CD8-positive, alpha-beta memory T cell (primary cell): ENCODE results near the gene RPL10. TPM values are rescaled to one million over a fixed set of nuclear protein-coding genes. Genes with fewer than 3 reads are reported as not detected.
A peak's percentile ranks its signal among the peaks of the same experiment; 100 is the strongest.

Experiments used
- CTCF ChIA-PET: fragments of 350-600 bp; sonication (Branson Sonifier 250); formaldehyde crosslinking; loops from one replicate; lab custom pipeline; 2021; ENCODE audit warnings: antibody characterized with exemption; lab: Charles Lee
- POLR2A ChIA-PET: fragments of 350-600 bp; sonication (Branson Sonifier 250); formaldehyde crosslinking; loops from one replicate; lab custom pipeline; 2021; ENCODE audit warnings: antibody characterized with exemption; lab: Charles Lee
- DNase-seq, 5 donors: peaks; one replicate each; pipeline versions ENCODE4 v3.0.0 to v3.0.0-alpha.2; 2020 to 2022; ENCODE audit warnings: mixed read lengths in 1 of 5
- H3K27ac ChIP-seq: one replicate; pipeline ENCODE4 v1.7.0; 2013; ENCODE audit warnings: low read depth, mild to moderate bottlenecking, low read length, moderate library complexity
- H3K27me3 ChIP-seq: 2 replicates; pipeline ENCODE4 v1.7.0; 2013; ENCODE audit warnings: low read length, mild to moderate bottlenecking; ENCODE audit not compliant: insufficient read depth, poor library complexity, severe bottlenecking
- H3K36me3 ChIP-seq: 2 replicates; pipeline ENCODE4 v1.7.0; 2013; ENCODE audit warnings: mild to moderate bottlenecking, low read length, moderate library complexity; ENCODE audit not compliant: insufficient read depth
- H3K4me1 ChIP-seq: 2 replicates; pipeline ENCODE4 v1.7.0; 2013; ENCODE audit warnings: mild to moderate bottlenecking, low read length, moderate library complexity; ENCODE audit not compliant: insufficient read depth
- H3K4me3 ChIP-seq: 2 replicates; pipeline ENCODE4 v1.7.0; 2013; ENCODE audit warnings: mild to moderate bottlenecking, low read length
- H3K9me3 ChIP-seq: 2 replicates; pipeline ENCODE4 v1.7.0; 2013; ENCODE audit warnings: mild to moderate bottlenecking, low read length
- H3K27ac Mint-ChIP-seq, 8 donors: one replicate each; pipeline ENCODE4 v1.8.0; 2020 to 2021; ENCODE audit warnings: mixed read lengths in 8 of 8, mild to moderate bottlenecking in 6 of 8, inconsistent platforms in 3 of 8, moderate library complexity in 3 of 8
- H3K27me3 Mint-ChIP-seq, 2 donors: one replicate each; pipeline ENCODE4 v1.8.0; 2020 to 2021; ENCODE audit warnings: mixed read lengths in 2 of 2, mild to moderate bottlenecking in 1 of 2, moderate library complexity in 1 of 2
- H3K36me3 Mint-ChIP-seq, 3 donors: one replicate each; pipeline ENCODE4 v1.8.0; 2020 to 2021; ENCODE audit warnings: mixed read lengths in 3 of 3, inconsistent platforms in 1 of 3, mild to moderate bottlenecking in 1 of 3
- H3K4me1 Mint-ChIP-seq, 3 donors: one replicate each; pipeline ENCODE4 v1.8.0; 2020 to 2021; ENCODE audit warnings: mixed read lengths in 3 of 3, inconsistent platforms in 1 of 3, mild to moderate bottlenecking in 1 of 3
- H3K4me3 Mint-ChIP-seq, 7 donors: one replicate each; pipeline ENCODE4 v1.8.0; 2020 to 2021; ENCODE audit warnings: mixed read lengths in 7 of 7, mild to moderate bottlenecking in 6 of 7, moderate library complexity in 4 of 7, inconsistent platforms in 2 of 7
- H3K9me3 Mint-ChIP-seq, 5 donors: one replicate each; pipeline ENCODE4 v1.8.0; 2020 to 2022; ENCODE audit warnings: mixed read lengths in 5 of 5, mild to moderate bottlenecking in 3 of 5, moderate library complexity in 2 of 5, inconsistent platforms in 1 of 5
- polyA plus RNA-seq: library from polyadenylated mRNA; unstranded; fragments of 300-500 nt; fragmentation: Illumina TruSeq; gene quantifications from one replicate; pipeline ENCODE4 v1.2.3, GENCODE V29; 2021
- total RNA-seq, 2 experiments: library from RNA; stranded (reverse); gene quantifications; one replicate each; pipeline ENCODE4 v1.2.3, GENCODE V29; 2021

Gene RPL10
- total and polyA plus RNA-seq, 3 experiments from 2014 or later = 3,198 to 4,855 (median 3,218) TPM

DNA sequence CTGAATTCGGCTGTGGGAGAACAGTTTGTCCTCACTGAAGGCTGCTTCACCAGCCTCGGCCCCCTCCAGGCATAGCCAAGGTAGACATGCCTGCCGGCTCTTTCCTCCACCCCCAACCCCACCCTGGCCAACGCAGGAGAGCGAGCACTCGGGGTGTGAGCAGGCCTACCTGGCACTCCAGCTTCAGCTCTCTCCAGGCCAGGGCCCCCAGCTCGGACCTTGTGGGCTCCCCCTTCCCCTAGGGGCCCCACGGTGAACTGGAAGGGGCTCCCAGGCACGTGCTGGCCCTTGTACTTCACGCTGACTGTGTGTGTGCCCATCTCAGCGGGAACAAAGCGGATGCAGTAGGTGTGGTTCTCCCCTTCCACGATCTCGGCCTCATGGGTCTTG, 46.2 kb upstream of the RPL10 start:
- Mint-ChIP-seq H3K9me3 (peaks cover 0 to 2% (median 0%) of the 10 kb centered on the region in 5 donors), H3K27ac (peak overlapping the region; percentile 82 to 100 (median 96)), H3K4me1 (peaks cover 63 to 83% (median 68%) of the 10 kb centered on the region in 3 donors), H3K27me3 (peaks cover 0 to 2% of the 10 kb centered on the region in 2 donors), H3K36me3 (peaks cover 0 to 83% (median 0%) of the 10 kb centered on the region in 3 donors), H3K4me3 (peak overlapping the region in 6 of 7 donors; percentile 45 to 77 (median 66))
- Histone ChIP-seq H3K27ac (peak overlapping the region; percentile 47), H3K27me3 (no peaks in the 10 kb centered on the region), H3K9me3 (no peaks in the 10 kb centered on the region), H3K4me3 (no peak overlapping the region), H3K36me3 (peaks cover 38% of the 10 kb centered on the region), H3K4me1 (peaks cover 76% of the 10 kb centered on the region)
- ChIA-PET POLR2A (interaction anchor here (1.3 kb wide), 2 partner anchors 16 to 17 kb away, joined by 3 to 5 read pairs; no protein-coding TSS in a partner anchor), CTCF (no interaction called here)
- peak in 1 of 5 donors; percentile 8 for DNase-seq

DNA sequence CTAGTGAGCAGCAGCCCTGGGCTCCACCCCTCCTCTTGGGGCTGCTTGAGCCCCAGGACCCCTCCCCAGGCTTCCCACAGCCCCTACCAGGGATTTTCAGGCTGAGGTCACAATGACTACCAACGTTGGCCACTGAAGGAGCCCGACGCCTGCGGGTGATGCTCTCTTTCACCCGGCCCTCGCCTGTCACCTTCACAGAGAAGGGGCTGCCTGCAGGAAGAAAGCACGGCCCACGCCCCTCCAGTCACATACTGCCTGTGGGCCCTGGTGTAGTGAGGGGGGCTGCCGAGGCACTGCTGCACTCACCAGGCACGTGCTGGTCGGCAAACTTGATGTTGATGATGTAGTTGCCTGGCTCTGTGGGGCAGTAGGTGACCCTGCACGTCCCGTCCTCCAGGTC, 45.7 kb upstream of the RPL10 start:
- peak in 1 of 5 donors; percentile 46 for DNase-seq
- Histone ChIP-seq H3K36me3 (peaks cover 41% of the 10 kb centered on the region), H3K4me3 (no peak overlapping the region), H3K27me3 (no peaks in the 10 kb centered on the region), H3K27ac (no peak overlapping the region), H3K9me3 (no peaks in the 10 kb centered on the region), H3K4me1 (peaks cover 76% of the 10 kb centered on the region)
- peak overlapping the region; percentile 29 to 100 (median 96) for H3K27ac Mint-ChIP-seq
- ChIA-PET POLR2A (interaction anchor here (1.3 kb wide), 2 partner anchors 15 to 17 kb away, joined by 3 to 5 read pairs; no protein-coding TSS in a partner anchor), CTCF (no interaction called here)
- H3K4me1 Mint-ChIP-seq = peaks cover 59 to 81% (median 66%) of the 10 kb centered on the region in 3 donors
- peak overlapping the region in 4 of 7 donors; percentile 16 to 75 (median 42) for H3K4me3 Mint-ChIP-seq
- peaks cover 0 to under 1% of the 10 kb centered on the region in 2 donors for H3K27me3 Mint-ChIP-seq
- peaks cover 0 to 2% (median 0%) of the 10 kb centered on the region in 5 donors for H3K9me3 Mint-ChIP-seq
- peaks cover 0 to 82% (median 0%) of the 10 kb centered on the region in 3 donors for H3K36me3 Mint-ChIP-seq

DNA sequence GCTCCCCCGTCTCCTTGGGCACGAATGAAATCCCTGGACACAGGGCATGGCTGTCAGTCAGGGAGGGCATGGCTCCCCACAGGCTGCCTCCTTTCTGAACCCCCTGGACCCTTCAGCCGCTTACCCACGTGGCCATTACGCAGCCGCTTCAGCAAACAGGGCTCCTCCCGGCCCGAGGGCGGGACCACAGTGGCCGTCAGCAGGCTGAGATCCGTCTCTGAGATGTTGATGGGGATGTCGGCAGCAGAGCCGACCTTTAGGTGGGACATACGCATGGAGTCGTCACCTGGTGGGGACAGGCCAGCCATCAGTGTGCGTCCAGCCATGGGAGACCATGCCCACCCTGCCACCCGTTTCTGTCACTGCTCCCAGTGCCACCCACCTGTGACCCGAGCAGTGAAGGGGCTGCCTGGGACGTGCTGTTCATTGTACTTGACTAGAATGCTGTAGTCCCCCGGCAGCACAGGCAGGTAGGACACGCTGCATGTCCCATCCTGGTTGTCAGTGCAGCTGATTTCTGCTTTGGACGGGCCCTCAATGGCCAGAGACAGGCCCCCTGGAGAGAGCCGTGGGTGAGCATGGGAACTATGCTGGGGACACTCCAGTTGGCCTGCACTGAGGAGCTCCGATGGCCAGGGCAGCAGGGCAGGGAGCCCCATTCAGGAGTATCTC, 44.9 kb upstream of the RPL10 start:
- Mint-ChIP-seq H3K9me3 (peaks cover 0 to 2% (median 0%) of the 10 kb centered on the region in 5 donors), H3K27me3 (no peaks in the 10 kb centered on the region), H3K4me3 (peak overlapping the region in 2 of 7 donors; percentile 15 to 16), H3K36me3 (peaks cover 0 to 85% (median 0%) of the 10 kb centered on the region in 3 donors), H3K27ac (peak overlapping the region in 4 of 8 donors; percentile 46 to 98 (median 74)), H3K4me1 (peaks cover 52 to 80% (median 64%) of the 10 kb centered on the region in 3 donors)
- Histone ChIP-seq H3K4me1 (peaks cover 79% of the 10 kb centered on the region), H3K9me3 (no peaks in the 10 kb centered on the region), H3K4me3 (no peak overlapping the region), H3K27me3 (no peaks in the 10 kb centered on the region), H3K36me3 (peaks cover 49% of the 10 kb centered on the region), H3K27ac (no peak overlapping the region)
- ChIA-PET POLR2A (interaction anchor here (1.1 to 1.5 kb wide), 2 partner anchors 10 to 15 kb away, joined by 3 to 5 read pairs; no protein-coding TSS in a partner anchor), CTCF (interaction anchor here (1.0 kb wide), 1 partner anchor 9 kb away, joined by 3 read pairs; no protein-coding TSS in a partner anchor)
- DNase-seq = peak in 1 of 5 donors; percentile 0

DNA sequence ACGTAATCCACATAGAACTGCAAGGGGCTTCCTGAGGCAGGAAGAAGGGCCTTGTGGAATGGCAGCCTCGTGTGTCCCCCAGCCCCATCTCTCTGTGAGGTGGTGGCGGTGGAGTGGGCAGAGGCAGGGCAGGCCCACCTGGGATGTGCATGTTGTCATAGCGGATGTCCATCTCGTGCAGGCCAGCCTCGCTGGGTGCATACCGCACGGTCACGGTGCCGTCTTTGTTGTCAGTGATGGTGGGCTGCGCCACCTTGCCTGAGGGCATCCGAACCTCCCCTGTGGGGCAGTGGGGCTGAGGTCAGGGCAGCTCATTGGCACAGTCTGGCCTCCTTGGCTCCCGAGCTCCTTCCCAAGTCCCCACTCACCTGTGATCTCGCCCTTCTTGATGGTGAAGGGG, 44.2 kb upstream of the RPL10 start:
- CTCF ChIA-PET = interaction anchor here (1.0 kb wide), 1 partner anchor 8 kb away, joined by 3 read pairs; no protein-coding TSS in a partner anchor
- H3K27ac ChIP-seq = no peak overlapping the region
- H3K4me1 Mint-ChIP-seq = peaks cover 47 to 81% (median 65%) of the 10 kb centered on the region in 3 donors

DNA sequence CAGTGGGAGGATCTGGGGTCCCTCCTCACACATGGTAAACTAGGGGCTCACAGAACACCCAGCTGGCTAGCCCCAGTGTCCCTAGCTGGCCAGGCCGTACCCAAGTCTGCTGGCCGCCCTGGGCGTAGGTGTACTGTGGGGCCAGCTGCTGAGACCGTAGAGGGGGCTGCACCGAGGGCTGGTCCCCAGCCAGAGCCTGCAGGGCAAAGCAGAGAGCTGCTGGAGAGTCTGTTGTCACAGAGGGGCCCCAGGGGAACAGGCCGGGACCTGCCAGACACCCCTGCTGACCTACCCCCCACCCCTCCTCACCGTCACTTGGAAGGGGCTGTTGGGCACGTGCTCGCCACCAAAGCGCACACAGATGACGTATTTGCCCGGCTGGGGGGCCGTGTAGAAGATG, 43.7 kb upstream of the RPL10 start:
- Histone ChIP-seq H3K36me3 (peaks cover 52% of the 10 kb centered on the region), H3K4me1 (peaks cover 82% of the 10 kb centered on the region), H3K27me3 (no peaks in the 10 kb centered on the region), H3K9me3 (no peaks in the 10 kb centered on the region), H3K4me3 (no peak overlapping the region), H3K27ac (no peak overlapping the region)
- ChIA-PET POLR2A (interaction anchor here (1.1 to 1.6 kb wide), 3 partner anchors 8 to 17 kb away, joined by 4 to 5 read pairs (median 4); no protein-coding TSS in a partner anchor), CTCF (no interaction called here)
- Mint-ChIP-seq H3K27me3 (no peaks in the 10 kb centered on the region), H3K36me3 (peaks cover 0 to 83% (median 4%) of the 10 kb centered on the region in 3 donors), H3K27ac (peak overlapping the region in 5 of 8 donors; percentile 36 to 98 (median 51)), H3K9me3 (no peaks in the 10 kb centered on the region), H3K4me1 (peaks cover 42 to 77% (median 60%) of the 10 kb centered on the region in 3 donors), H3K4me3 (peak overlapping the region in 2 of 7 donors; percentile 27 to 34)
- DNase-seq = peak in 1 of 5 donors; percentile 0

More for the DNA sequence above, 44.2 kb upstream of the RPL10 start:
- no peak overlapping the region for H3K4me3 ChIP-seq
- POLR2A ChIA-PET = interaction anchor here (1.1 to 1.6 kb wide), 3 partner anchors 9 to 14 kb away, joined by 3 to 5 read pairs (median 4); no protein-coding TSS in a partner anchor
- Mint-ChIP-seq H3K9me3 (peaks cover 0 to under 1% (median 0%) of the 10 kb centered on the region in 5 donors), H3K27me3 (no peaks in the 10 kb centered on the region), H3K36me3 (peaks cover 0 to 87% (median 4%) of the 10 kb centered on the region in 3 donors), H3K4me3 (peak overlapping the region in 2 of 7 donors; percentile 15 to 37), H3K27ac (peak overlapping the region in 4 of 8 donors; percentile 15 to 98 (median 74))
- H3K4me1 ChIP-seq = peaks cover 82% of the 10 kb centered on the region
- no peaks in the 10 kb centered on the region for H3K9me3 ChIP-seq
- DNase-seq = peak in 1 of 5 donors; percentile 47
- no peaks in the 10 kb centered on the region for H3K27me3 ChIP-seq
- H3K36me3 ChIP-seq = peaks cover 54% of the 10 kb centered on the region

DNA sequence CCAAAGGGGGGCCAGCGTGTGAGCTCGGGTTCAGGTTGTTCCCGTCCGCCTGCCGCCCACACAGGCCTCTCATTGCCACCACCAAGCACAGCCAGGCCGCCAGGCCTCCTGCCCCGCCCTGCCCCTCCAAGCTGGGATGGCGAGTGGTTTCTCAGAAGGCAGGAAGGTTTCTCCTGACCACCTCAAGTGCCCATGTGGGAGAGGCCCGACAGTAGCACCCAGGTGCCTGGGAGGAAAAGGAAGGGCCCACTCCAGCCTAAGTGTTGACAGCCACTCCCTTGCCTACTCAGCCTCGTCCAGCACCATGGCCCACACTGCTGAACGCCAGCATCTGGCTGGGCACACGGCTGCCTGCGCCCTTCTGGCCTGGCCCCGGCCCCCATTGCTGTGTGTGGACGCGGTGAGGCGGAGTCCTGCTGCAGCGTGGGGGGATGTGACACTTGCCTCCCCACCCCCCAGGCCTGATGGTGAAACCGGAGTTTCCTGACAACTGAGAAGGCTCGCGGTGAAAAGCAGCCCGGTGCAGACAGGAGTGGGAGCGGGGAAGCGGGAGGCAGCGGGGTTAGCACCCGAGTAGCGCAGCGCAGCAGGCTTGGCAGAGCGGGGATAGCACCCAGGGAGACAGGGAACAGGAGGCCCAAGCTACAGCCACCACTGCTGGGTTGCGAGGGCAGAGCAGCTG, 42.9 kb upstream of the RPL10 start:
- Mint-ChIP-seq H3K27ac (peak overlapping the region in 6 of 8 donors; percentile 19 to 98 (median 56)), H3K4me3 (peak overlapping the region in 2 of 7 donors; percentile 20 to 34), H3K36me3 (peaks cover 0 to 81% (median 4%) of the 10 kb centered on the region in 3 donors), H3K9me3 (no peaks in the 10 kb centered on the region), H3K4me1 (peaks cover 34 to 69% (median 52%) of the 10 kb centered on the region in 3 donors), H3K27me3 (no peaks in the 10 kb centered on the region)
- no peak overlapping the region for H3K27ac ChIP-seq
- POLR2A ChIA-PET = interaction anchor here (0.7 to 1.6 kb wide), 4 partner anchors 8 to 16 kb away, joined by 3 to 5 read pairs (median 4); no protein-coding TSS in a partner anchor
- peaks cover 52% of the 10 kb centered on the region for H3K36me3 ChIP-seq
- H3K27me3 ChIP-seq = no peaks in the 10 kb centered on the region
- CTCF ChIA-PET = no interaction called here
- no peak overlapping the region for H3K4me3 ChIP-seq
- H3K9me3 ChIP-seq = no peaks in the 10 kb centered on the region
- H3K4me1 ChIP-seq = peaks cover 76% of the 10 kb centered on the region
- DNase-seq = peak in 3 of 5 donors; percentile 7 to 46 (median 9)

DNA sequence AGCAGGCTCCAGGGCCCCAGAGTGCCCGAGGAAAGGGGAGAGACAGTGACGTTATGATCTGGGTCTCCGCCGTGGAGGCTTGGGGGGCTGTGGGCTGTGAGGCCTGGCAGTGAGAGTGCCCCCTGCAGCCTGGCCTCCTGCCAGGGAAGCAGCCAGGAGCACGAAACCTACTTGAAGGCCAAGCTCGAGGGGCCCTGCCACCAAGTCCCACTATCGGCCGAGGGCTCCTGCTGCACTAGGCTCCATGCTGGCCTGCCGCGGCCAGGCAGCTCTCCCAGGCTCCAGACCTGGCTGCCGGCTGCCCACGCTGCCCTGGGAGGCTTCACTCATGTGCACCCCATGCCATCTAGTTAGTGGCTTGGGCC, 42.4 kb upstream of the RPL10 start:
- POLR2A ChIA-PET = interaction anchor here (0.7 to 1.6 kb wide), 2 partner anchors 10 to 13 kb away, joined by 3 to 4 read pairs; no protein-coding TSS in a partner anchor

More for the DNA sequence above, 42.4 kb upstream of the RPL10 start:
- CTCF ChIA-PET = no interaction called here
- Mint-ChIP-seq H3K9me3 (no peaks in the 10 kb centered on the region), H3K4me1 (peaks cover 29 to 67% (median 50%) of the 10 kb centered on the region in 3 donors), H3K4me3 (peak overlapping the region in 2 of 7 donors; percentile 3 to 25), H3K27ac (peak overlapping the region in 5 of 8 donors; percentile 6 to 89 (median 86)), H3K27me3 (no peaks in the 10 kb centered on the region), H3K36me3 (peaks cover 2 to 79% (median 4%) of the 10 kb centered on the region in 3 donors)
- Histone ChIP-seq H3K4me1 (peaks cover 71% of the 10 kb centered on the region), H3K9me3 (no peaks in the 10 kb centered on the region), H3K27me3 (no peaks in the 10 kb centered on the region), H3K27ac (no peak overlapping the region), H3K4me3 (no peak overlapping the region), H3K36me3 (peaks cover 51% of the 10 kb centered on the region)
- peak in 1 of 5 donors; percentile 13 for DNase-seq
